Activated CD8-positive, alpha-beta memory T cell treated with anti-CD3 and anti-CD28 coated beads for 36 hours (primary cell): ENCODE results near the gene NDST3. TPM values are rescaled to one million over a fixed set of nuclear protein-coding genes. Genes with fewer than 3 reads are reported as not detected.
"Not testable (repeated sequence)": the region's sequence is repeated elsewhere in the genome, so short reads cannot be mapped to it uniquely, and the experiment has no call there.

ENCODE experiments used
- CTCF ChIA-PET: fragments of 350-600 bp; sonication (Branson Sonifier 250); formaldehyde crosslinking; loops from one replicate; lab custom pipeline; 2021; ENCODE audit warnings: antibody characterized with exemption; lab: Charles Lee
- POLR2A ChIA-PET: fragments of 350-600 bp; sonication (Branson Sonifier 250); formaldehyde crosslinking; loops from one replicate; lab custom pipeline; 2021; ENCODE audit warnings: antibody characterized with exemption; lab: Charles Lee
- total RNA-seq, 2 experiments: library from RNA; stranded (reverse); gene quantifications; one replicate each; pipeline ENCODE4 v1.2.3, GENCODE V29; 2021

The NDST3 gene
- total RNA-seq, 2 experiments from 2014 or later, result not detected

GRCh38 chr4:118260309-118260708 is 226.0 kb downstream of the NDST3 start:
- ChIA-PET CTCF (no interaction called here), POLR2A (no interaction called here)

GRCh38 chr4:118264096-118264495 is 229.8 kb downstream of the NDST3 start:
- CTCF ChIA-PET, result no interaction called here
- POLR2A ChIA-PET, result no interaction called here

- POLR2A ChIA-PET, result no interaction called here
- CTCF ChIA-PET, result no interaction called here
Measured at GRCh38 chr4:118265312-118266144, 231.2 kb downstream of the NDST3 start.

- POLR2A ChIA-PET, result not testable (repeated sequence)
Measured at GRCh38 chr4:118266145-118266496, 231.8 kb downstream of the NDST3 start.

GRCh38 chr4:118268780-118269179 is 234.5 kb downstream of the NDST3 start:
- ChIA-PET POLR2A (no interaction called here), CTCF (no interaction called here)

More at GRCh38 chr4:118266145-118266496, 231.8 kb downstream of the NDST3 start:
- CTCF ChIA-PET, result not testable (repeated sequence)

- ChIA-PET POLR2A (no interaction called here), CTCF (interaction anchor here (0.6 kb wide), 1 partner anchor 1402 kb away, joined by 3 read pairs; no protein-coding TSS in a partner anchor)
Measured at GRCh38 chr4:118270492-118270891, 236.2 kb downstream of the NDST3 start.

GRCh38 chr4:118271788-118272187 is 237.5 kb downstream of the NDST3 start:
- ChIA-PET POLR2A (no interaction called here), CTCF (no interaction called here)

GRCh38 chr4:118273642-118274041 is 239.4 kb downstream of the NDST3 start:
- POLR2A ChIA-PET, result no interaction called here
- CTCF ChIA-PET, result no interaction called here

GRCh38 chr4:118276580-118276979 is 242.3 kb downstream of the NDST3 start:
- ChIA-PET POLR2A (no interaction called here), CTCF (no interaction called here)

- ChIA-PET CTCF (no interaction called here), POLR2A (no interaction called here)
Measured at GRCh38 chr4:118277243-118277642, 243.0 kb downstream of the NDST3 start.

GRCh38 chr4:118278473-118279274 is 244.4 kb downstream of the NDST3 start:
- POLR2A ChIA-PET, result no interaction called here
- CTCF ChIA-PET, result no interaction called here

- ChIA-PET CTCF (no interaction called here), POLR2A (no interaction called here)
Measured at GRCh38 chr4:118279328-118279727, 245.0 kb downstream of the NDST3 start.

GRCh38 chr4:118279920-118280432 is 245.7 kb downstream of the NDST3 start:
- POLR2A ChIA-PET, result no interaction called here
- CTCF ChIA-PET, result no interaction called here

GRCh38 chr4:118280501-118281218 is 246.4 kb downstream of the NDST3 start:
- CTCF ChIA-PET, result no interaction called here
- POLR2A ChIA-PET, result no interaction called here

GRCh38 chr4:118281611-118282442 is 247.5 kb downstream of the NDST3 start:
- CTCF ChIA-PET, result no interaction called here
- POLR2A ChIA-PET, result no interaction called here

- ChIA-PET POLR2A (no interaction called here), CTCF (no interaction called here)
Measured at GRCh38 chr4:118282692-118283091, 248.4 kb downstream of the NDST3 start.

- ChIA-PET POLR2A (no interaction called here), CTCF (no interaction called here)
Measured at GRCh38 chr4:118284169-118284568, 249.9 kb downstream of the NDST3 start.

- POLR2A ChIA-PET, result no interaction called here
Measured at GRCh38 chr4:118285931-118286330, 251.6 kb downstream of the NDST3 start.

GRCh38 chr4:118286685-118287084 is 252.4 kb downstream of the NDST3 start:
- POLR2A ChIA-PET, result no interaction called here
- CTCF ChIA-PET, result no interaction called here

More at GRCh38 chr4:118285931-118286330, 251.6 kb downstream of the NDST3 start:
- CTCF ChIA-PET, result no interaction called here
